Mammary epithelial cell (primary cell): ENCODE results near the gene KRTAP4-12.
"Not testable (repeated sequence)": the region's sequence is repeated elsewhere in the genome, so short reads cannot be mapped to it uniquely, and the experiment has no call there.

Experiments used
- EZH2 ChIP-seq: IDR thresholded peaks from 2 replicates; pipeline ENCODE4 v1.6.1; 2012; ENCODE audit warnings: low read length, inconsistent platforms, borderline replicate concordance
- TF ChIP-seq, protein P1 (sequence below), 2 donors: IDR thresholded peaks in 1 of 2; conservative IDR thresholded peaks in 1 of 2; 2 replicates each; pipeline ENCODE4 v1.5.1; 2011 to 2012; ENCODE audit warnings: inconsistent platforms in 2 of 2, low read length in 2 of 2, mild to moderate bottlenecking in 2 of 2, control low read depth in 1 of 2, low read depth in 1 of 2; ENCODE audit not compliant: insufficient read depth in 1 of 2; ENCODE audit errors: extremely low read depth in 1 of 2

DNA sequence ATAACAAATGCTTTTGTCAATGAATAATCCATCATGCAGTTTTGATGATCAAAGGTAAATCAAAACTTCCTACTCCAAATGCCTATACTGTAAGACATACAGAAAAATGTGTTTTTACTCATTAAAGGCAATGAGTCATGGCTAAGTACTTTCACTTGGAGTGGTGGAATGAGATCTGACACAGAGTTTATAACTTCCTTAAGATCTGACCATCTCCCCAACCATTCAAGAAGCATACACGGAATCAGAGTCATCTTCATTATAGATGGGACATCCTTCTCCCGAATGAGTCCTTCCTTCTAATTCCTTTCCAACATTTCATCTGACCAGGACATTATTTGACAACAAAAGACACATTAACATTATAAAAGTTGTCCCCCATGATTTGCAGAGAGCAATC lies 40.6 kb downstream of the KRTAP4-12 start:
- TF ChIP-seq, protein P1, sequence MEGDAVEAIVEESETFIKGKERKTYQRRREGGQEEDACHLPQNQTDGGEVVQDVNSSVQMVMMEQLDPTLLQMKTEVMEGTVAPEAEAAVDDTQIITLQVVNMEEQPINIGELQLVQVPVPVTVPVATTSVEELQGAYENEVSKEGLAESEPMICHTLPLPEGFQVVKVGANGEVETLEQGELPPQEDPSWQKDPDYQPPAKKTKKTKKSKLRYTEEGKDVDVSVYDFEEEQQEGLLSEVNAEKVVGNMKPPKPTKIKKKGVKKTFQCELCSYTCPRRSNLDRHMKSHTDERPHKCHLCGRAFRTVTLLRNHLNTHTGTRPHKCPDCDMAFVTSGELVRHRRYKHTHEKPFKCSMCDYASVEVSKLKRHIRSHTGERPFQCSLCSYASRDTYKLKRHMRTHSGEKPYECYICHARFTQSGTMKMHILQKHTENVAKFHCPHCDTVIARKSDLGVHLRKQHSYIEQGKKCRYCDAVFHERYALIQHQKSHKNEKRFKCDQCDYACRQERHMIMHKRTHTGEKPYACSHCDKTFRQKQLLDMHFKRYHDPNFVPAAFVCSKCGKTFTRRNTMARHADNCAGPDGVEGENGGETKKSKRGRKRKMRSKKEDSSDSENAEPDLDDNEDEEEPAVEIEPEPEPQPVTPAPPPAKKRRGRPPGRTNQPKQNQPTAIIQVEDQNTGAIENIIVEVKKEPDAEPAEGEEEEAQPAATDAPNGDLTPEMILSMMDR (conservative IDR thresholded peaks at IDR 0.05 in 1 of 2, IDR thresholded peaks at IDR 0.05 in 1 of 2; ENCODE audit: extremely low read depth in 1 of 2, insufficient read depth in 1 of 2, low read depth in 1 of 2, low read length in 2 of 2): not testable (repeated sequence)
- TF ChIP-seq EZH2: not testable (repeated sequence)
